GM12878 (cell line): ENCODE measurements around the gene CDYL. TPM values are rescaled to one million over a fixed set of nuclear protein-coding genes. Genes with fewer than 3 reads are reported as not detected.
A peak's percentile ranks its signal among the peaks of the same experiment; 100 is the strongest.

Experiments
- ATF7 ChIP-seq: fragments of 450-650 bp; IDR thresholded peaks from 2 replicates; pipeline ENCODE4 v1.6.1; 2016; ENCODE audit warnings: low read depth, mild to moderate bottlenecking
- CREB1 ChIP-seq: IDR thresholded peaks from 2 replicates; pipeline ENCODE4 v1.6.1; 2012; ENCODE audit warnings: low read depth, mild to moderate bottlenecking, inconsistent platforms
- CREM ChIP-seq: IDR thresholded peaks from 2 replicates; pipeline ENCODE4 v1.6.1; 2014; ENCODE audit warnings: antibody characterized with exemption, low read depth
- EED ChIP-seq: sonication (generic); IDR thresholded peaks from 2 replicates; pipeline ENCODE4 v1.6.1; 2016; ENCODE audit warnings: antibody characterized with exemption, low read depth
- ETV6 ChIP-seq, 2 experiments: fragments of 450-650 bp in 1 of 2; IDR thresholded peaks in 1 of 2; conservative IDR thresholded peaks in 1 of 2; 2 replicates each; pipeline ENCODE4 v1.6.1; 2014; ENCODE audit warnings: antibody characterized with exemption in 1 of 2, borderline replicate concordance in 1 of 2, low read depth in 1 of 2, mild to moderate bottlenecking in 1 of 2, moderate library complexity in 1 of 2
- GABPA ChIP-seq: IDR thresholded peaks from 2 replicates; pipeline ENCODE4 v1.6.1; 2014; ENCODE audit warnings: antibody characterized with exemption, low read depth, mild to moderate bottlenecking, inconsistent platforms
- IKZF2 ChIP-seq, 2 experiments: fragments of 450-650 bp; IDR thresholded peaks; 2 replicates each; pipeline ENCODE4 v1.6.1; 2017; ENCODE audit warnings: mild to moderate bottlenecking in 2 of 2, moderate library complexity in 2 of 2
- IRF4 ChIP-seq: IDR thresholded peaks from 2 replicates; pipeline ENCODE4 v1.6.1; 2011; ENCODE audit warnings: low read depth, low read length
- IRF5 ChIP-seq: fragments of 450-650 bp; IDR thresholded peaks from 2 replicates; pipeline ENCODE4 v1.6.1; 2017; ENCODE audit warnings: borderline replicate concordance
- PML ChIP-seq: IDR thresholded peaks from 2 replicates; pipeline ENCODE4 v1.6.1; 2012; ENCODE audit warnings: low read length, inconsistent platforms
- POLR2AphosphoS5 ChIP-seq: IDR thresholded peaks from 2 replicates; pipeline ENCODE4 v1.6.1; 2011; ENCODE audit warnings: mild to moderate bottlenecking, low read length, inconsistent platforms
- SRF ChIP-seq, 2 experiments: IDR thresholded peaks; 2 replicates each; pipeline ENCODE4 v1.6.1; 2011; ENCODE audit warnings: low read depth in 2 of 2, low read length in 2 of 2, mild to moderate bottlenecking in 1 of 2, moderate library complexity in 1 of 2
- TCF3 ChIP-seq: IDR thresholded peaks from 2 replicates; pipeline ENCODE4 v1.6.1; 2012; ENCODE audit warnings: low read depth, mild to moderate bottlenecking, low read length, borderline replicate concordance; ENCODE audit not compliant: insufficient read depth
- ZBED1 ChIP-seq: IDR thresholded peaks from 2 replicates; pipeline ENCODE4 v1.6.1; 2016; ENCODE audit warnings: borderline replicate concordance
- polyA plus RNA-seq, 11 experiments: library from polyadenylated mRNA; depleted of rRNA in 4 of 11; unstranded in 6 of 11; stranded (reverse) in 5 of 11; fragments of >200 nt; fragmentation: Nextera tagmentation in 4 of 11; fragmentation: Illumina TruSeq in 1 of 11; extraction: Ambion mirVana in 4 of 11; extraction: Trizol in 1 of 11; gene quantifications; 1 replicate in 1 of 11; 2 replicates in 10 of 11; pipeline versions ENCODE4 v1.2.1 to v1.2.3, GENCODE V29; 2011 to 2016; ENCODE audit warnings: inconsistent platforms in 2 of 11, missing spikeins in 2 of 11, low read depth in 1 of 11
- total RNA-seq, 4 experiments: library from RNA; depleted of rRNA in 3 of 4; stranded (reverse); fragments of >200 nt in 3 of 4; fragmentation: Illumina TruSeq in 1 of 4; extraction: Trizol in 1 of 4; gene quantifications; 2 replicates each; pipeline versions ENCODE4 v1.2.1 to v1.2.3, GENCODE V29; 2013 to 2021
- TF ChIP-seq, protein P1 (sequence below): fragments of 450-650 bp; IDR thresholded peaks from 2 replicates; pipeline ENCODE4 v1.6.1; 2016; ENCODE audit warnings: mild to moderate bottlenecking
- TF ChIP-seq, protein P2 (sequence below): fragments of 450-650 bp; IDR thresholded peaks from 2 replicates; pipeline ENCODE4 v1.6.1; 2017; ENCODE audit warnings: mild to moderate bottlenecking, low read depth, inconsistent platforms; ENCODE audit not compliant: poor library complexity, severe bottlenecking
- TF ChIP-seq, protein P3 (sequence below): IDR thresholded peaks from 2 replicates; pipeline ENCODE4 v1.6.1; 2012; ENCODE audit warnings: low read length, inconsistent platforms

Gene CDYL
- total and polyA plus RNA-seq, 10 of the 15 experiments (the other 5 are each of a cell fraction or from before 2014, with no cell fraction given), result 9.3 to 61.2 (median 28.5) TPM

- TF ChIP-seq, protein P1, sequence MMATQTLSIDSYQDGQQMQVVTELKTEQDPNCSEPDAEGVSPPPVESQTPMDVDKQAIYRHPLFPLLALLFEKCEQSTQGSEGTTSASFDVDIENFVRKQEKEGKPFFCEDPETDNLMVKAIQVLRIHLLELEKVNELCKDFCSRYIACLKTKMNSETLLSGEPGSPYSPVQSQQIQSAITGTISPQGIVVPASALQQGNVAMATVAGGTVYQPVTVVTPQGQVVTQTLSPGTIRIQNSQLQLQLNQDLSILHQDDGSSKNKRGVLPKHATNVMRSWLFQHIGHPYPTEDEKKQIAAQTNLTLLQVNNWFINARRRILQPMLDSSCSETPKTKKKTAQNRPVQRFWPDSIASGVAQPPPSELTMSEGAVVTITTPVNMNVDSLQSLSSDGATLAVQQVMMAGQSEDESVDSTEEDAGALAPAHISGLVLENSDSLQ, result 0 out of 2 replicates have a peak, but pooled peaks have one; percentile 7
- peak; percentile 24; the same call in 1 of the 2 replicates for TF ChIP-seq GABPA
- TF ChIP-seq TCF3, result no peak
- no peak for TF ChIP-seq IRF4
- peak; percentile 88 for TF ChIP-seq EED
- peak; percentile 57 to 58 for TF ChIP-seq IKZF2 (IDR thresholded peaks at IDR 0.05)
- TF ChIP-seq POLR2AphosphoS5, result 0 out of 2 replicates have a peak, but pooled peaks have one; percentile 9
- TF ChIP-seq CREM, result peak; percentile 84
- TF ChIP-seq CREB1, result peak; percentile 90
- TF ChIP-seq, protein P2, sequence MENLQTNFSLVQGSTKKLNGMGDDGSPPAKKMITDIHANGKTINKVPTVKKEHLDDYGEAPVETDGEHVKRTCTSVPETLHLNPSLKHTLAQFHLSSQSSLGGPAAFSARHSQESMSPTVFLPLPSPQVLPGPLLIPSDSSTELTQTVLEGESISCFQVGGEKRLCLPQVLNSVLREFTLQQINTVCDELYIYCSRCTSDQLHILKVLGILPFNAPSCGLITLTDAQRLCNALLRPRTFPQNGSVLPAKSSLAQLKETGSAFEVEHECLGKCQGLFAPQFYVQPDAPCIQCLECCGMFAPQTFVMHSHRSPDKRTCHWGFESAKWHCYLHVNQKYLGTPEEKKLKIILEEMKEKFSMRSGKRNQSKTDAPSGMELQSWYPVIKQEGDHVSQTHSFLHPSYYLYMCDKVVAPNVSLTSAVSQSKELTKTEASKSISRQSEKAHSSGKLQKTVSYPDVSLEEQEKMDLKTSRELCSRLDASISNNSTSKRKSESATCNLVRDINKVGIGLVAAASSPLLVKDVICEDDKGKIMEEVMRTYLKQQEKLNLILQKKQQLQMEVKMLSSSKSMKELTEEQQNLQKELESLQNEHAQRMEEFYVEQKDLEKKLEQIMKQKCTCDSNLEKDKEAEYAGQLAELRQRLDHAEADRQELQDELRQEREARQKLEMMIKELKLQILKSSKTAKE, result peak; percentile 22
- TF ChIP-seq ZBED1, result 0 out of 2 replicates have a peak, but pooled peaks have one; percentile 51
- peak; percentile 90 for TF ChIP-seq ATF7
- TF ChIP-seq SRF (IDR thresholded peaks at IDR 0.05; ENCODE audit: low read depth in 2 of 2, low read length in 2 of 2), result no peak
- peak in 1 of 2 experiments; percentile 65; a peak in 1 of 4 replicates for TF ChIP-seq ETV6 (conservative IDR thresholded peaks at IDR 0.05 in 1 of 2, IDR thresholded peaks at IDR 0.05 in 1 of 2; ENCODE audit: borderline replicate concordance in 1 of 2, low read depth in 1 of 2)
- TF ChIP-seq IRF5, result no peak
- TF ChIP-seq, protein P3, sequence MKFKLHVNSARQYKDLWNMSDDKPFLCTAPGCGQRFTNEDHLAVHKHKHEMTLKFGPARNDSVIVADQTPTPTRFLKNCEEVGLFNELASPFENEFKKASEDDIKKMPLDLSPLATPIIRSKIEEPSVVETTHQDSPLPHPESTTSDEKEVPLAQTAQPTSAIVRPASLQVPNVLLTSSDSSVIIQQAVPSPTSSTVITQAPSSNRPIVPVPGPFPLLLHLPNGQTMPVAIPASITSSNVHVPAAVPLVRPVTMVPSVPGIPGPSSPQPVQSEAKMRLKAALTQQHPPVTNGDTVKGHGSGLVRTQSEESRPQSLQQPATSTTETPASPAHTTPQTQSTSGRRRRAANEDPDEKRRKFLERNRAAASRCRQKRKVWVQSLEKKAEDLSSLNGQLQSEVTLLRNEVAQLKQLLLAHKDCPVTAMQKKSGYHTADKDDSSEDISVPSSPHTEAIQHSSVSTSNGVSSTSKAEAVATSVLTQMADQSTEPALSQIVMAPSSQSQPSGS, result peak; percentile 85
- peak; percentile 60; the same call in 1 of the 2 replicates for TF ChIP-seq PML
Observed at GRCh38 chr6:4778086-4778485, 1.9 kb downstream of the CDYL start (continued).
